Measurements from ENCODE around the gene IFNGR1. TPM values are rescaled to one million over a fixed set of nuclear protein-coding genes. Genes with fewer than 3 reads are reported as not detected.

The IFNGR1 gene
- total RNA-seq, 5 donors from 2014 or later (not counting 1 experiment from before 2014, with no cell fraction given) = 23.6 to 42.4 (median 28.5) TPM

DNA sequence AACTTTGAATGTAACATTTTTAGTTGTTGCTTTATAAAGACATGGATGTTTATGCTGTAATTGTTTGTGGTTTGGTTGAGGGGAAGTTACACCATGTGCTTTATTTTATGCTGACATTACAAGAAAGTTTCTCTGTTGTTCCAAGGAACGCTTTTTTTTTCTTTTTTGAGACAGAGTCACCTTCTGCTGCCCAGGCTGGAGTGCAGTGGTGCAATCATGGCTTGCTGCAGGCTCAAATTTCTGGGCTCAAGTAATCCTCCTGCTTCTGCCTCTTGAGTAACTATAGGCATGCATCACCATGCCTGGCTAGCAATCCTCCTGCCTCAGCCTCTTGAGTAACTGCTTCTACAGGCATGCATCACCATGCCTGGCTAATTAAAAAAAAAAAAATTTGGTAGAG lies 21.0 kb upstream of the IFNGR1 start:
- peaks cover 2 to 20% (median 3%) of the 10 kb centered on the region in 3 donors for H3K4me1 Mint-ChIP-seq
- 43% methylated on average over 1 of the region's 1 CpG for WGBS (ENCODE audit: insufficient coverage)
- ChIA-PET CTCF (interaction anchor here in 1 of 2 donors (0.7 to 1.5 kb wide), 2 partner anchors 20 to 32 kb away, joined by 3 to 5 read pairs; no protein-coding TSS in a partner anchor), POLR2A (interaction anchor here in 1 of 2 donors (0.6 kb wide), 2 partner anchors 155 to 319 kb away, joined by 4 to 5 read pairs; no protein-coding TSS in a partner anchor)
- H3K4me3 Mint-ChIP-seq = no peak overlapping the region
- no peak for ATAC-seq (replicated peaks in 1 of 4)
- Histone ChIP-seq H3K4me3 (ENCODE audit: control insufficient read depth in 1 of 2, extremely low read depth in 1 of 2, low read length in 1 of 2) (no peak overlapping the region), H3K9me3 (no peaks in the 10 kb centered on the region), H3K4me1 (ENCODE audit: control insufficient read depth in 1 of 2, extremely low read depth in 1 of 2, insufficient read depth in 2 of 2, low read length in 2 of 2) (peaks cover under 1 to 11% of the 10 kb centered on the region in 2 experiments), H3K27me3 (replicated peaks in 1 of 2; ENCODE audit: control insufficient read depth in 2 of 2, extremely low read depth in 1 of 2, insufficient read depth in 2 of 2, low read length in 1 of 2) (no peaks in the 10 kb centered on the region), H3K36me3 (ENCODE audit: control insufficient read depth in 2 of 2, extremely low read depth in 1 of 2, insufficient read depth in 1 of 2, low read length in 1 of 2) (no peaks in the 10 kb centered on the region), H3K27ac (ENCODE audit: low read length) (no peak overlapping the region)
- peaks cover 0 to 6% (median 6%) of the 10 kb centered on the region in 3 donors for H3K9me3 Mint-ChIP-seq
- H3K27ac Mint-ChIP-seq = no peak overlapping the region
- peaks cover 0 to 3% of the 10 kb centered on the region in 2 donors for H3K27me3 Mint-ChIP-seq
- H3K36me3 Mint-ChIP-seq = no peaks in the 10 kb centered on the region
- DNase-seq = no peak

DNA sequence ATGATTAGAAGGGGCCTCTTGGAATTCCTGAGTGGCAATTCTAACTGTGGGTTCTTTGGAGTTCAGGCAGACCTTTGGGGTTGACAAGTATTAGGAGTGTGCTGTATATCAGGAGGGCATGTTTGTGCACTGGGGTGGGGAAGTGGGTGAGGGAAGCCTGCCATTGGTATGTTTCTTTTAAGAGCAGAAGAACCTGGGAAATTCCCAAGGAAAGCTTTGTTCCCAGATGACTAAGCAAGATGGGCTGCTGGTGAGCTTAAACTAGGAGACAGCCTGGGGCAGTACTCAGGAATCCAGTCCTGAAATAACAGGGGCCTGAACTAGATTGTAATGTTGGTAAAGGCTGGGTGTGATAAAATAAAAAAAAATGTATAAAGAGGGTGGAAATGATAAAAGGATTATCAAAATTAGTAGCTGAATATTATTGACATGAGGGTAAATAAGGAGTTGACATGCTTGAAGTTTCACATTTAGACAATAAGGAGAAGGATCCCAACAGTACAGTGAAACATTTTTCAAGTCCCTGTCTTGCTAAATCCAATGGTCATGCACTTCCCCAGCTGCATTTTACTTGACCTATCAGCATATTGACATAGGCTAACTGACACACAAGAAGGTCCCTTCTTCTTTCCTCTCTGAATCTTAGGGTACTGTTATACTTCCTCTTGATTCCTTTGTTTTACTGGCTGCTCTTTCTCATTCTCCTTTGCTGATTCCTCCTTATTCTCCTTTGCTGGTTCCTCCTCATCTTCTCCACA lies 18.4 kb upstream of the IFNGR1 start:
- Mint-ChIP-seq H3K4me3 (no peak overlapping the region), H3K36me3 (no peaks in the 10 kb centered on the region), H3K4me1 (peaks cover 27 to 45% (median 28%) of the 10 kb centered on the region in 3 donors), H3K27ac (no peak overlapping the region), H3K9me3 (peaks cover 0 to 6% (median 6%) of the 10 kb centered on the region in 3 donors), H3K27me3 (no peaks in the 10 kb centered on the region)
- DNase-seq (no peak), ATAC-seq (replicated peaks in 1 of 4) (no peak)
- Histone ChIP-seq H3K4me1 (ENCODE audit: control insufficient read depth in 1 of 2, extremely low read depth in 1 of 2, insufficient read depth in 2 of 2, low read length in 2 of 2) (peaks cover 11 to 30% of the 10 kb centered on the region in 2 experiments), H3K4me3 (ENCODE audit: control insufficient read depth in 1 of 2, extremely low read depth in 1 of 2, low read length in 1 of 2) (no peak overlapping the region), H3K27me3 (replicated peaks in 1 of 2; ENCODE audit: control insufficient read depth in 2 of 2, extremely low read depth in 1 of 2, insufficient read depth in 2 of 2, low read length in 1 of 2) (no peaks in the 10 kb centered on the region), H3K36me3 (ENCODE audit: control insufficient read depth in 2 of 2, extremely low read depth in 1 of 2, insufficient read depth in 1 of 2, low read length in 1 of 2) (no peaks in the 10 kb centered on the region), H3K27ac (ENCODE audit: low read length) (no peak overlapping the region), H3K9me3 (no peaks in the 10 kb centered on the region)
- ChIA-PET CTCF (interaction anchor here in 1 of 2 donors (0.5 to 0.6 kb wide), 2 partner anchors 90 to 364 kb away, joined by 3 read pairs; no protein-coding TSS in a partner anchor), POLR2A (interaction anchor here in 1 of 2 donors (0.5 to 0.9 kb wide), 2 partner anchors 21 to 38 kb away, joined by 3 read pairs; no protein-coding TSS in a partner anchor)

DNA sequence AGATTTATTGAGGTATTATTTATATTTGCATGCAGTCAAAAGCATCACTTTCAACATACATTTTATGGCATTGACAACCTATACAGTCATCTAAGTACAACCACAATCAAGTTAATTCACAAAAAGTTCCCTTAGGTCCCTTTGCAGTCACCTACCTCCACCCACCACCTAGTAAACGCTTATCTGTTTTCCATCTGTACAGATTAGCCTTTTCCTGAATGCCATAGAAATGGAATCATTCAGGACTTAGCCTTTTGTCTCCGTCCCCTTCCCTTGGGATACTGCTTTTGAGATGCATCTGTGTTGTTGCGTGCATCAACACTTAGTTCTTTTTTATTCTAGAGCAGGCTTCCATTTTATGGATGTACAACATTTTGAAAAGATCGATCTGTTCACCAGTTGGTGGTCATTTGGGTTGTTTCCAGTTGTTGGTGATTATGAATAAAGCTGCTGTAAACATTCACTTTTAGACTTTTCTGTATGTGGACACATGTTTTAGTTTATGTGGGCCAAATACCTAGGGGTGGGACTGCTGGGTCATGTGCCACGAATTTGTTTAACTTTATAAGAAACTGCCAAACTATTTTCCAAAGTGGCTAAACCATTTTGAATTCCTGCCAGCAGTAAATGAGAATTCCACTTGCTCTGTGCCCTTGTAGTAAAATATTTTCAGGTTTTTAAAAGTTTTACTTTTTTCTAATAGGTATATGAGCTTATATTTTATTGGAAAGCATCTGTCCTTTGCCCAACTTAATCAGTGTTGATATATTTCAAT lies 17.6 kb upstream of the IFNGR1 start:
- 100% methylated on average over 1 of the region's 5 CpGs for WGBS (ENCODE audit: insufficient coverage)
- Mint-ChIP-seq H3K27ac (no peak overlapping the region), H3K4me1 (peaks cover 35 to 52% (median 36%) of the 10 kb centered on the region in 3 donors), H3K9me3 (peaks cover 0 to 6% (median 6%) of the 10 kb centered on the region in 3 donors), H3K36me3 (no peaks in the 10 kb centered on the region), H3K27me3 (no peaks in the 10 kb centered on the region), H3K4me3 (no peak overlapping the region)
- Histone ChIP-seq H3K4me1 (ENCODE audit: control insufficient read depth in 1 of 2, extremely low read depth in 1 of 2, insufficient read depth in 2 of 2, low read length in 2 of 2) (peaks cover 16 to 32% of the 10 kb centered on the region in 2 experiments), H3K27me3 (replicated peaks in 1 of 2; ENCODE audit: control insufficient read depth in 2 of 2, extremely low read depth in 1 of 2, insufficient read depth in 2 of 2, low read length in 1 of 2) (no peaks in the 10 kb centered on the region), H3K27ac (ENCODE audit: low read length) (no peak overlapping the region), H3K36me3 (ENCODE audit: control insufficient read depth in 2 of 2, extremely low read depth in 1 of 2, insufficient read depth in 1 of 2, low read length in 1 of 2) (no peaks in the 10 kb centered on the region), H3K9me3 (no peaks in the 10 kb centered on the region), H3K4me3 (ENCODE audit: control insufficient read depth in 1 of 2, extremely low read depth in 1 of 2, low read length in 1 of 2) (no peak overlapping the region)
- no peak for DNase-seq
- POLR2A ChIA-PET = interaction anchor here (0.6 to 0.9 kb wide), 3 partner anchors 11 to 46 kb away, joined by 3 to 4 read pairs (median 4); no protein-coding TSS in a partner anchor
- no peak for ATAC-seq (replicated peaks in 1 of 4)
- CTCF ChIA-PET = interaction anchor here in 1 of 2 donors (0.5 kb wide), 1 partner anchor 365 kb away, joined by 3 read pairs; no protein-coding TSS in a partner anchor

DNA sequence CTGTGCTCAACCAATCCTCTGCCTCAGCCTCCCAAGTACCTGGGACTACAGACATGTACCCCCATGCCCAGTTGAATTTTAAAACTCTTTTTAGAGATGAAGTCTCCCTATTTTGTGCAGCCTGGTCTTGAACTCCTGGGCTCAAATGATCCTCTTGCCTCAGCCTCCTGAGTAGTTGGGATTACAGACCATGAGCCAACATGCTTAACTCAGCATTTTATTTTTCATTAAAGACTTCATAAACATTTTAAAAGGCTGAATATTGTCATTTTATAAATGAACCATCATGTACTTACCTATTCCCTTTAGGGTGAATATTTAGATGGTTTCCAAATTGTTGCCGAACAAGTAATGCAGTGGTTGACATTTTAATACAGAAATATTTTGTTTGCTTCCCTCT lies 16.5 kb upstream of the IFNGR1 start:
- Mint-ChIP-seq H3K9me3 (peaks cover 0 to 6% (median 6%) of the 10 kb centered on the region in 3 donors), H3K4me3 (no peak overlapping the region), H3K27ac (peak overlapping the region in 1 of 2 donors; percentile 76), H3K36me3 (no peaks in the 10 kb centered on the region), H3K27me3 (no peaks in the 10 kb centered on the region), H3K4me1 (peaks cover 46 to 59% (median 46%) of the 10 kb centered on the region in 3 donors)
- no peak overlapping the region for H3K27ac ChIP-seq (ENCODE audit: low read length)
- POLR2A ChIA-PET = no interaction called here
- H3K4me1 ChIP-seq (ENCODE audit: control insufficient read depth in 1 of 2, extremely low read depth in 1 of 2, insufficient read depth in 2 of 2, low read length in 2 of 2) = peaks cover 24 to 40% of the 10 kb centered on the region in 2 experiments
- CTCF ChIA-PET = interaction anchor here in 1 of 2 donors (0.6 kb wide), 1 partner anchor 851 kb away, joined by 3 read pairs; no protein-coding TSS in a partner anchor
- WGBS (ENCODE audit: insufficient coverage) = no CpG with 5 or more reads among the region's 1 CpG
- ATAC-seq (replicated peaks in 1 of 4) (no peak), DNase-seq (no peak)
- no peak overlapping the region for H3K4me3 ChIP-seq (ENCODE audit: control insufficient read depth in 1 of 2, extremely low read depth in 1 of 2, low read length in 1 of 2)
- no peaks in the 10 kb centered on the region for H3K9me3 ChIP-seq
- H3K36me3 ChIP-seq (ENCODE audit: control insufficient read depth in 2 of 2, extremely low read depth in 1 of 2, insufficient read depth in 1 of 2, low read length in 1 of 2) = no peaks in the 10 kb centered on the region
- H3K27me3 ChIP-seq (replicated peaks in 1 of 2; ENCODE audit: control insufficient read depth in 2 of 2, extremely low read depth in 1 of 2, insufficient read depth in 2 of 2, low read length in 1 of 2) = no peaks in the 10 kb centered on the region

DNA sequence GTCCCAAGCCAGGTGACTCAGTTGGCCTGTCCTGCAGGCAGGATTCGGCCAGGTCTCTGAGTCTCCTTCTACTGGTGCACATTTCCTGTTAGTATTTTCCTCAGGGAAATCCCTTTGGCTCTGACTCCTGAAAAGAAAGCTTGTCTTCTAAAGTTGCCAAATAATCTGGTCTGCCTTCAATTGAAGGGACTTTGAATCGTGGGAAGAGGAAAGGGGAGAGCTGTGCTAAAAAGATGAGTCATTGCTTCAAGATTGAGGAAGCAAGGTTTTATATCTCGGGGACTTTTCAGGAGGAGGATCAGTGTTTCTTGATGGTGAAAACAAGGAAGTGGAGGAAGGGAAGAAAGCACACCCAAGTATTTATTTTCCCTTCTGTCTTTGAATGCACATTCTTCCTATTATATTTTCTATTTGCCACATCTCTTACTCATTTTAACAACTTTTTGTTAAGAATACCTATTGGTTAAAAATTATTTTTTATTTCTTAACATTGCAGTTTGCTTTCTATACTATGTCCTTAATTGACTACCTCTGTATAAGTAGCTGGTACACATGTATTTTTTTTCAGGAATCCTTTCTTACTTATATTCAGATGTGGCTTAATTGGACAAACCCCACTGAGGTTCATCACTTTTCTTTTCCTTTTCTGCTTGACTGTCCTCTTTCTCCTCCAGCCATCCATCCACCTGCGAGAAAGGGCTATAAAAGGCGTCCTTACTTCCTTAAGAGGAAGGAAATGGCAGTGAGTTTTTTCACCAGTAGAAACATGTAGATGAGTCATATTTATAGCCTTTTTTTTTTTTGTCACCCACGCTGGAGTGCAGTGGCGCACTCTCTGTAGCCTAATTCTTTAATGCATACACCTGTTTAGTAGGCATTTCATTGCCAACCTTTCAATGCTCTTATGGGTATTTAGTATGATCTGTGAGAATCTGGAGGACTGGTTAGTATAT lies 15.0 kb upstream of the IFNGR1 start:
- WGBS (ENCODE audit: insufficient coverage) = 53% methylated on average over 2 of the region's 7 CpGs
- H3K4me3 ChIP-seq (ENCODE audit: control insufficient read depth in 1 of 2, extremely low read depth in 1 of 2, low read length in 1 of 2) = no peak overlapping the region
- no peaks in the 10 kb centered on the region for H3K27me3 ChIP-seq (replicated peaks in 1 of 2; ENCODE audit: control insufficient read depth in 2 of 2, extremely low read depth in 1 of 2, insufficient read depth in 2 of 2, low read length in 1 of 2)
- H3K4me1 ChIP-seq (ENCODE audit: control insufficient read depth in 1 of 2, extremely low read depth in 1 of 2, insufficient read depth in 2 of 2, low read length in 2 of 2) = peaks cover 24 to 46% of the 10 kb centered on the region in 2 experiments
- peak; percentile 72 to 81 (median 78) for ATAC-seq (replicated peaks in 1 of 4)
- H3K36me3 Mint-ChIP-seq = no peaks in the 10 kb centered on the region
- H3K9me3 Mint-ChIP-seq = peaks cover 0 to 6% (median 6%) of the 10 kb centered on the region in 3 donors
- peak overlapping the region; percentile 54 for H3K27ac ChIP-seq (ENCODE audit: low read length)
- peak overlapping the region in 2 of 3 donors; percentile 32 to 47 for H3K4me3 Mint-ChIP-seq
- ChIA-PET POLR2A (interaction anchor here in 1 of 2 donors (0.6 kb wide), 1 partner anchor 26 kb away, joined by 3 read pairs; no protein-coding TSS in a partner anchor), CTCF (interaction anchor here (0.5 to 0.9 kb wide), 3 partner anchors 12 to 1964 kb away, joined by 3 to 4 read pairs (median 3); no protein-coding TSS in a partner anchor)
- H3K36me3 ChIP-seq (ENCODE audit: control insufficient read depth in 2 of 2, extremely low read depth in 1 of 2, insufficient read depth in 1 of 2, low read length in 1 of 2) = no peaks in the 10 kb centered on the region
- H3K27ac Mint-ChIP-seq = peak overlapping the region; percentile 16 to 82
- DNase-seq = peak in 3 of 35 experiments; percentile 9 to 68 (median 13)
- H3K27me3 Mint-ChIP-seq = no peaks in the 10 kb centered on the region
- H3K9me3 ChIP-seq = no peaks in the 10 kb centered on the region
- H3K4me1 Mint-ChIP-seq = peaks cover 52 to 66% (median 55%) of the 10 kb centered on the region in 3 donors
